Ascending aorta (tissue), 2 donors: ENCODE results near the gene CCDC187. TPM values are rescaled to one million over a fixed set of nuclear protein-coding genes. Genes with fewer than 3 reads are reported as not detected.

Source experiments
- DNase-seq, 2 donors: peaks; one replicate each; pipeline ENCODE4 v3.0.0-alpha.2; 2019; ENCODE audit warnings: low spot score in 2 of 2
- H3K27ac ChIP-seq, 2 donors: fragments of 200-600 bp; sonication (generic); one replicate each; pipeline ENCODE4 v1.5.1; 2016 to 2017; ENCODE audit warnings: mild to moderate bottlenecking in 1 of 2
- H3K27me3 ChIP-seq: fragments of 200-600 bp; sonication (generic); one replicate; pipeline ENCODE4 v1.5.1; 2017
- H3K36me3 ChIP-seq, 2 donors: fragments of 200-600 bp; sonication (generic); one replicate each; pipeline ENCODE4 v1.5.1; 2016
- H3K4me1 ChIP-seq, 2 donors: fragments of 200-600 bp; sonication (generic); one replicate each; pipeline ENCODE4 v1.5.1; 2016 to 2017; ENCODE audit warnings: mild to moderate bottlenecking in 1 of 2
- H3K4me3 ChIP-seq, 2 donors: fragments of 200-600 bp; sonication (generic); one replicate each; pipeline ENCODE4 v1.5.1; 2016 to 2017; ENCODE audit warnings: mild to moderate bottlenecking in 1 of 2
- H3K9me3 ChIP-seq, 2 donors: fragments of 200-600 bp; sonication (generic); one replicate each; pipeline ENCODE4 v1.5.1; 2016
- CTCF ChIP-seq, 3 experiments: fragments of 200-600 bp in 2 of 3; fragments of 450-650 bp in 1 of 3; sonication (generic) in 2 of 3; IDR thresholded peaks; one replicate each; pipeline ENCODE4 v1.5.1; 2016 to 2019; ENCODE audit warnings: antibody characterized with exemption in 3 of 3, mild to moderate bottlenecking in 1 of 3, moderate library complexity in 1 of 3
- intact Hi-C: fragments of 100-400 bp; cut with DNase I; formaldehyde crosslinking; loops from one replicate; pipeline ENCODE4 v1.15.1; 2023
- total RNA-seq: library from RNA; depleted of rRNA; stranded (reverse); fragments of >200 nt; gene quantifications from one replicate; pipeline ENCODE4 v1.1.0, GENCODE V29; 2016

Gene CCDC187
- total RNA-seq, 1 donor from 2014 or later: under 0.01 TPM

- no peak overlapping the region for H3K27ac ChIP-seq
- H3K4me3 ChIP-seq: no peak overlapping the region
- intact Hi-C loops: no loop called here
- no peak for TF ChIP-seq CTCF (IDR thresholded peaks at IDR 0.05)
- H3K4me1 ChIP-seq: no peaks in the 10 kb centered on the region
- no peak for DNase-seq
- H3K27me3 ChIP-seq: no peaks in the 10 kb centered on the region
- no peaks in the 10 kb centered on the region for H3K36me3 ChIP-seq
- no peaks in the 10 kb centered on the region for H3K9me3 ChIP-seq
Observed at GRCh38 chr9:136259517-136259813, 44.4 kb downstream of the CCDC187 start.

GRCh38 chr9:136258786-136259516 lies 44.9 kb downstream of the CCDC187 start:
- H3K27me3 ChIP-seq: no peaks in the 10 kb centered on the region
- TF ChIP-seq CTCF (IDR thresholded peaks at IDR 0.05): no peak

GRCh38 chr9:136258299-136258625 lies 45.6 kb downstream of the CCDC187 start:
- intact Hi-C loops: no loop called here
- DNase-seq: no peak
- Histone ChIP-seq H3K9me3 (no peaks in the 10 kb centered on the region), H3K36me3 (no peaks in the 10 kb centered on the region), H3K27me3 (no peaks in the 10 kb centered on the region), H3K4me1 (no peaks in the 10 kb centered on the region), H3K27ac (no peak overlapping the region), H3K4me3 (no peak overlapping the region)
- no peak for TF ChIP-seq CTCF (IDR thresholded peaks at IDR 0.05)

More at GRCh38 chr9:136258786-136259516, 44.9 kb downstream of the CCDC187 start:
- intact Hi-C loops: no loop called here
- no peak for DNase-seq
- H3K27ac ChIP-seq: no peak overlapping the region
- no peaks in the 10 kb centered on the region for H3K4me1 ChIP-seq
- H3K9me3 ChIP-seq: no peaks in the 10 kb centered on the region
- no peaks in the 10 kb centered on the region for H3K36me3 ChIP-seq
- no peak overlapping the region for H3K4me3 ChIP-seq

- no peak for TF ChIP-seq CTCF (IDR thresholded peaks at IDR 0.05)
- Histone ChIP-seq H3K4me1 (no peaks in the 10 kb centered on the region), H3K27me3 (no peaks in the 10 kb centered on the region), H3K9me3 (no peaks in the 10 kb centered on the region), H3K4me3 (no peak overlapping the region), H3K27ac (no peak overlapping the region), H3K36me3 (no peaks in the 10 kb centered on the region)
- no peak for DNase-seq
- intact Hi-C loops: no loop called here
Observed at GRCh38 chr9:136257381-136258298, 46.3 kb downstream of the CCDC187 start.

GRCh38 chr9:136255896-136256890 lies 47.7 kb downstream of the CCDC187 start:
- Histone ChIP-seq H3K9me3 (no peaks in the 10 kb centered on the region), H3K27ac (no peak overlapping the region), H3K36me3 (no peaks in the 10 kb centered on the region), H3K4me3 (no peak overlapping the region), H3K27me3 (no peaks in the 10 kb centered on the region), H3K4me1 (no peaks in the 10 kb centered on the region)
- intact Hi-C loops: no loop called here
- no peak for TF ChIP-seq CTCF (IDR thresholded peaks at IDR 0.05)
- no peak for DNase-seq
